ENCODE measurements around the gene KRT76. TPM values are rescaled to one million over a fixed set of nuclear protein-coding genes. Genes with fewer than 3 reads are reported as not detected.

The KRT76 gene
- total RNA-seq, 1 experiment from 2014 or later: not detected

GRCh38 chr12:52791271-52792184 is 14.4 kb upstream of the KRT76 start:
- no peak overlapping the region for H2AFZ ChIP-seq (ENCODE audit: low read length)
- H3K27me3 ChIP-seq (ENCODE audit: low read length): no peaks in the 10 kb centered on the region
- H3K9ac ChIP-seq (ENCODE audit: low read length): no peak overlapping the region
- H3K4me3 ChIP-seq (ENCODE audit: low read length): no peak overlapping the region
- H3K79me2 ChIP-seq (ENCODE audit: low read length): no peaks in the 10 kb centered on the region
- DNase-seq: no peak
- no peak for ATAC-seq
- H3K4me1 ChIP-seq (ENCODE audit: insufficient read depth, low read length): peaks cover 16% of the 10 kb centered on the region
- H3K36me3 ChIP-seq (ENCODE audit: low read depth, low read length): no peaks in the 10 kb centered on the region
- TF ChIP-seq CTCF (conservative IDR thresholded peaks at IDR 0.05; ENCODE audit: low read depth, low read length) (no peak), EZH2phosphoT487 (IDR thresholded peaks at IDR 0.05; ENCODE audit: borderline replicate concordance, low read length) (no peak), EZH2 (IDR thresholded peaks at IDR 0.05; ENCODE audit: low read length, unreplicated experiment) (no peak)
- no peak overlapping the region for H3K4me2 ChIP-seq (ENCODE audit: low read length)
- POLR2A ChIA-PET (ENCODE audit: unreplicated experiment): interaction anchor here (0.6 kb wide), 1 partner anchor 84 kb away, joined by 5 read pairs; no protein-coding TSS in a partner anchor
- H3K27ac ChIP-seq (ENCODE audit: low read length): no peak overlapping the region
- no TSS peak for BruUV-seq (replicated peaks)
- CTCF ChIA-PET: no interaction called here
- no peaks in the 10 kb centered on the region for H4K20me1 ChIP-seq (ENCODE audit: low read length)
- H3F3A ChIP-seq (ENCODE audit: low read length, unreplicated experiment): no peaks in the 10 kb centered on the region
- intact Hi-C loops (cut with micrococcal nuclease): no loop called here
- no peaks in the 10 kb centered on the region for H3K9me3 ChIP-seq (ENCODE audit: low read length)
- no peaks in the 10 kb centered on the region for H3K9me2 ChIP-seq (replicated peaks; ENCODE audit: low read length)

- no TSS peak for BruUV-seq (replicated peaks)
- Histone ChIP-seq H3K4me3 (ENCODE audit: low read length) (no peak overlapping the region), H2AFZ (ENCODE audit: low read length) (no peak overlapping the region), H3K4me2 (ENCODE audit: low read length) (no peak overlapping the region), H3F3A (ENCODE audit: low read length, unreplicated experiment) (no peaks in the 10 kb centered on the region), H3K79me2 (ENCODE audit: low read length) (no peaks in the 10 kb centered on the region), H3K36me3 (ENCODE audit: low read depth, low read length) (no peaks in the 10 kb centered on the region), H3K9me3 (ENCODE audit: low read length) (no peaks in the 10 kb centered on the region), H3K4me1 (ENCODE audit: insufficient read depth, low read length) (peaks cover 15% of the 10 kb centered on the region), H4K20me1 (ENCODE audit: low read length) (no peaks in the 10 kb centered on the region), H3K27me3 (ENCODE audit: low read length) (no peaks in the 10 kb centered on the region), H3K9ac (ENCODE audit: low read length) (no peak overlapping the region), H3K9me2 (replicated peaks; ENCODE audit: low read length) (no peaks in the 10 kb centered on the region), H3K27ac (ENCODE audit: low read length) (no peak overlapping the region)
- ATAC-seq: no peak
- intact Hi-C loops (cut with micrococcal nuclease): no loop called here
- ChIA-PET CTCF (no interaction called here), POLR2A (ENCODE audit: unreplicated experiment) (no interaction called here)
- no peak for DNase-seq
- TF ChIP-seq CTCF (conservative IDR thresholded peaks at IDR 0.05; ENCODE audit: low read depth, low read length): no peak
- TF ChIP-seq EZH2phosphoT487 (IDR thresholded peaks at IDR 0.05; ENCODE audit: borderline replicate concordance, low read length): no peak
- TF ChIP-seq EZH2 (IDR thresholded peaks at IDR 0.05; ENCODE audit: low read length, unreplicated experiment): no peak
Measured at GRCh38 chr12:52790427-52791270, 13.5 kb upstream of the KRT76 start.

All from PC-3 (cell line).